ENCODE results near the gene UBXN7.
"Not testable (repeated sequence)": the region's sequence is repeated elsewhere in the genome, so short reads cannot be mapped to it uniquely, and the experiment has no call there.

The UBXN7 gene

DNA sequence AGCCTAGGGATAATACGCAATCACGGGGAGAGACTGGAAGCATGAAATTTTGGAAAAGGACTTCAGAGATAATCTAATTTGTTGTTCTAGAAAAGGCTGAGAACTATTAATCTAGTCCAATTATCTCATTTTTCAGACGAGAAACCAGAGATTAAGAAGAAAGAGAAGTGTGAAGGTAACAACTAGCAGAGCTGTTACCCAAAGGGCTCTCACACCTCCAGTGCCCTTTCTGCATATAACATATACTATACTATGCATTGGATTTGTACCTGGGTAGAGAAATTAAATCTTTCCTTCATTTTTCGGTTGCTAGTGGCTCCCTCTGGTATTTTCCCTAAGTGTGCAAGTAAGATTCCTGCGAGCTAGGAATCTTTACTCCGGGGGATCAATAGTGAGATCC is 80.7 kb downstream of the UBXN7 start:
- no peak for DNase-seq

DNA sequence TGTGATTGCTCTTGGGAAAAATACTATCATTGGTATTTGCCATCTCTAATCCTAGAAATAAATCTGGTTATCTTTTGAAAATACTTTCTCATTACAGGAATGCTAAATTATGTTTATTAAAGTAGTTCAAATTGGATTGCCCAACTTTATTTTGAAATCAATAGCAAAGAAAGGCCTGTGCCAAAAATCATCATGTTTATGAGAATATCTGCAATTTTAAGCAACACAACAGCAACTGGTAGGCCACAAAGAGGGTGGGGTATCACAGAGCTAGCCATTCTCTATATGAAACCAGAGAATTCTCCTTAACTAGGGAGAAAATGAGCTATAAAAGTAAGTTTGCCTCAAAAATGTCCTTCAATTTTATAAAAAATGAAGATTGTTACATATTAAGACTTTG is 82.2 kb downstream of the UBXN7 start:
- no peak for DNase-seq

DNA sequence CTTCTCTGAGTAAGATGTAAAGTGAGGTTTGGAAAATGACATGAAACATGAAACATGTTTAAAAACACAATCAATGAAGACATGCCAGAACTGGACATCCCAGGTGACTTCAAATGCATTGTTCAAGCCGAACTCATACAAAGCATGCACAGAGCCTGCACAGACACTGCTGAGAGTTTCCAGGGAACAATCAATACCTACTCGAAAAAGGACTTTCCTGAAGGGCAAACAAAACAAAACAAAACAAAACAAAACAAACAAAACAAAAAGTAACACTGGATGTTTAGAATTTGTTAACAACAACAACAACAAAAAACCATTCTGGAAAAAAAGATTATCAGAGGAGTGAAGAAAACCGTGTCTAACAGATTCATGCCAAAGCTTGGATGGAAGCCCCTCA is 83.5 kb downstream of the UBXN7 start:
- DNase-seq, result no peak

DNA sequence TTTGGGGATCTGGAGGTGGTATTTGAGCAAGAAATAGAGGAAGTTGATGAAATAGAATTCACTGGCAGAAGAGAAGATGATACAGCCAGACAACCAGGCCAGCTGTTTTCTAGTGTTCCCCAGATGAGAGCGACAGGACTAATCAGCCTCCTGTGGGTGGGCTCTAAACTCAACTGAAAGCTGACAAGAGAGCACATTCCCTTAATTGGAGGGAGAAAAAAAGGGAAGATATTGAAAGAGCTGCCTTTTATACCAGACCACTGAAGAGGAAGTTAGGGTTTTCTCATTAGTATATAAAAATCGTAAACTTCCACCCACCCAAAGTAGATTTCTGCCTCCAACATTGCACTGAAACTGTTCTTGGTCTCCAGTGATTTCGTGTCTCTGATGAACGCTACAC is 87.6 kb downstream of the UBXN7 start:
- DNase-seq, result no peak

DNA sequence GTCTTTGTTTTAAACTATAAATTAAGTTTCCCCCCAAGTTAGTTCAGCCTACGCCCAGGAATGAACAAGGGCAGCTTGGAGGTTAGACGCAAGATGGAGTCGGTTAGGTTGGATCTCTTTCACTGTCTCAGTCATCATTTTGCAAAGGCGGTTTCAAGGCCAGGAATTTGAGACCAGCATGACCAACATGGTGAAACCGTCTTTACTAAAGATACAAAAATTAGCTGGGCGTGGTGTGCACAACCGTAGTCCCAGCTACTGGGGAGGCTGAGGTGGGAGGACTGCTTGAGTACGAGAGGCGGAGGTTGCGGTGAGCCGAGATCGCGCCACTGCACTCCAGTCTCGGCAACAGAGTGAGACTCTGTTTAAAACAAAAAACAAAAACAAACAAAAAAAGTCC is 88.3 kb downstream of the UBXN7 start:
- not testable (repeated sequence) for DNase-seq

DNA sequence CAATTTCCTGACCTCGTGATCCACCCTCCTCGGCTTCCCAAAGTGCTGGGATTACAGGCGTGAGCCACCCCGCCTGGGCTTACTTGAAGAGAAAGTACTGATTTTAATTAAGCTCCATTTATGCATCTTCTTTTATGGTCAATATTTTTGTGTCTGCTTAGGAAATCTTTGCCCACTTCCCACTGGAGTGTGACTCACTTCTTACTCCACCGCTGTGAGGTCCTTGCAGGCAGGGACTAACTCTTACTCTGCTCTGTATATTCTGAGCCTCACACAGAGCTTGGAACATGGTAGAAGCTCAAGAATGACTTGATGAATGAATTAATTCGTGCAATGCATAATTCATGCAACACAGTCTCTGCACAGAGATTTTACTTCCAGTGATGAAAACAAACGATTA is 91.1 kb downstream of the UBXN7 start:
- no peak for DNase-seq

DNA sequence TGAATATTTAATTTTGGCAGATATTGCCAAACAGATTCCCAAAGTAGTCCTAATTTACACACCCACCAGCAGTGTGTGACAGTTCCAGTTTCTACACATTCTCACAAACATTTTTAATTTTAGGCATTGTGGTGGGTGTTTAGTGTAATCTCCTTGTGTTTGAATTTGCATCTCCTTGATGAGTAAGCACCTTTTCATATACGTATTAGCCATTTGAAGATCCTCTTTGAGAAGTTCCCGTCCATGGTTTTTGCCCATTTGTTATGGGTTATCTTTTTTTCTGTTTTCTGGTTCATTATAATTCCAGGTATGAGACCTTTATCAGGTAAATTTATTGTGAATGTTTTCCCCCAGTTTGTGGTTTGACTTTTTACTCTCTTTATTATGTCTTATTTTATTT is 91.8 kb downstream of the UBXN7 start:
- DNase-seq, result no peak

GRCh38 chr3:196339493-196340254 is 92.6 kb downstream of the UBXN7 start:
- no peak for DNase-seq

GRCh38 chr3:196339044-196339443 is 93.2 kb downstream of the UBXN7 start:
- DNase-seq, result no peak

DNA sequence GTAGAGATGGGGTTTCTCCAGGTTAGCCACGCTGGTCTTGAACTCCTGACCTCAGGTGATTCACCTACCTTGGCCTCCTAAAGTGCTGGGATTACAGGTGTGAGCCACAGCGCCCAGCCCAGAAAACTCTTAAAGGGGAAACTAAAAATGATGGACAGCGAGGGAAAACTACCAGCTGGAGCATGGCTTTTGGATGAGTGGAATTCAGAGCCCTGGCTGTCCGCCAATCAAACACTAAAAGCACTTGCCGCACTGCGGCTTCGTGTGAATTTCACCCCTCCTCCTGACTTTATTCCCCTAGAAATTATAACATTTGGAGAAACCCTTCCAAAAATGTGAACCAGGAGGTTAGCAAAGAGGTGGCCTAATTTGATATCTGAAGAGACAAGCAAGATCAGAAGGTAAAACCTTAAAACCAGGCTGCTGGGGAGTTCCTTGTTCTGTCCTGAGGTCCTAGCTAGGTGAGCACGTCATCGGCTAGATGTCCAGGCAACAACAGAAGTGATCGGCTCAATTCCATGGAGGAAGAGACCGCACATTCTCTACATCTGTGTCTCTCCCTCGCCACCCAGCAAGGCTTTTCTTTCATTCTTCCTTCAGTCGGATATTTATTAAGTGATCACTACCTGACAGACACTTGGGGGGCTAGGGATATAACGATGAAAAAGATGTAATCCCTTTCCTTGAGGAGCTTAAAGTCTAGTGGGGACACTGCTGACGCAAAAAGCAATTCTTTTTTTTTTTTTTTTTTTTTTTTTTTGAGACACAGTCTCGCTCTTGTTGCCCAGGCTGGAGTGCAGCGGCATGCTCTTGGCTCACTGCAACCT is 95.7 kb downstream of the UBXN7 start:
- DNase-seq, result no peak

DNA sequence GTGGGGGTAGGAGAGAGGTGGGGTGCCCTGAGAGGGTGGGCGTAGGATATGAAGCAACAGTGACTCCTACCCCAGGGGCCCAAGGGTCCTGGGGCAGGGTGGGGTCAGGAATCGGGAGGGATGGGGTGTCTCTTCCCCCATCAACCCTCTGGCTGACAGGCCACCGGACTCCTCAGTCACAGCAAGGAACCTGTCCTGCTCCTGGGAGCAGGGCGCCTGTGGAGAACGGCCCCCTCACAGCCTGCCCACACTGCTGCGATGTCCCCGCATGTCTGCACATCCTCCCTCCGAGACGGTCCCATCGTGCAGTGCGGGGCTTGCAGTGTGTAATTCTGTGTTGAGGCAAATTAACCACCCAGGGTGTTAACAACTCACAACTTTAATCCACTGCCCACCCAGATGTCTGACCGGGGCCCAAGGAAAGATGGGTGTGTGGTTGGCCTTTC is 96.7 kb downstream of the UBXN7 start:
- no peak for DNase-seq

DNA sequence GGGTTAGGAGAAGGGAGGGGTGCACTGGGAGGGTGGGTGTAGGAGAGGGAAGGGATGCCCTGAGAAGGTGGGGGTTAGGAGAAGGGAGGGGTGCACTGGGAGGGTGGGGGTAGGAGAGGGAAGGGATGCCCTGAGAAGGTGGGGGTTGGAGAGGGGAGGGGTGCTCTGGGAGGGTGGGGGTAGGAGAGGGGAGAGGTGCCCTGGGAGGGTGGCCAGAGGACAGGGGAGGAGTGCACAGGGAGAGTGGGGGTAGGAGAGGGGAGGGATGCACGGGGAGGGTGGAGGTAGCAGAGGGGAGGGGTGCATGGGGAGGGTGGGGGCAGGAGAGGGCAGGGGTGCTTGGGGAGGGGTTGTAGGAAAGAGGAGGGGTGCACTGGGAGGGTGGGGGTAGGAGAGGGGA is 97.2 kb downstream of the UBXN7 start:
- no peak for DNase-seq

DNA sequence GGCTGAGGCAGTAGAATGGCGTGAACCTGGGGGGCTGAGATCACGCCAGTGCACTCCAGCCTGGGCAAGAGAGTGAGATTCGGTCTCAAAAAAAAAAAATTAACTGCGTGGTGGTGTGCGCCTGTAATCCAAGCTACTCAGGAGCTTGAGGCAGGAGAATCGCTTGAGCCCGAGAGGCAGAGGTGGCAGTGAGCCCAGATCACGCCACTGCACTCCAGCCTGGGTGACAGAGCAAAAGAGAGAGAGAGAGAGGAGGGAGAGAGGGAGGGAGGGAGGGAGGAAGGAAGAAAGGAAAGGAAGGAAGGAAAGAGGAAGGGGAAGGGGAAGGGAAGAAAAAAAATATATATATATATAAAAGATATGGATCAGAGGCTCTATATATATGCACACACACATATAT is 100.1 kb downstream of the UBXN7 start:
- DNase-seq, result no peak

DNA sequence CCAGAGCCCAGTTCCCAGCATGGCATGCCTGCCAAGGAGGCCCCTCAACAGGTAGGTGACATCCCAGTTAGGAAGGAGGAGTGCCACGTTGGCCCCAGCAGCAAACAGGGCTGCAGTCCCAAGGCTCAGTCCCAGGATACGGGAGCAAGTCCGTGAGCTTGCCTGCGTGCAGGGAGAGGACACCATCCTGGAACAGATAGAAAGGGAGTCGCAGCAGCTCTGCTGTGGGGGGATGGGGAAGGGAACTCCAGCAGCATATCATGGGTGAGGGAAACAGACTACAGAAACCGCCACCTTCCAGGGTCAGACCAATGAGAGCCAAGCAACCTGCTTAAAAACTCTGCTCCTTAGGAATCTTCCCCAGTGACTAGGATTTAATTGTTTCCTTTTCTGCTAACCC is 104.8 kb downstream of the UBXN7 start:
- no peak for DNase-seq

DNA sequence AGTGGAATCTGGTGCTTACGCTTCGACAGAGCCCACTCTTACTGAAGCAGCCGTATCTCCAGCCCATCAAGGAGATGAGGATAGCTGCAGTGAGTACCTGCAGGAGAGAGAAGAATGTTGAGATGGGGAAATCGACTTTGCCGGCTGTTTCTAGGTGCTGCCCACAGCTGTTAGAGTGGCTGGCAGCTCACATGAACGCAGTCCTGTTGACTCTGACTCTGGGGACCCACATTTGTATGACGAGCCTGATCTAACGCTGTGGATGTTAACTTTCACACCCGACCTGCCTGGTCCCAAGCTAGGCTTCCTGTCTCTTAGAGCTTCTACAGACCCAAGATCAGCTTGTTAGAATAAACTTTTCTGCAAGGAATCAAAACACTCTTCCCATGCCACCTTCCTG is 105.3 kb downstream of the UBXN7 start:
- no peak for DNase-seq

GRCh38 chr3:196323691-196324090 is 108.5 kb downstream of the UBXN7 start:
- no peak for DNase-seq

DNA sequence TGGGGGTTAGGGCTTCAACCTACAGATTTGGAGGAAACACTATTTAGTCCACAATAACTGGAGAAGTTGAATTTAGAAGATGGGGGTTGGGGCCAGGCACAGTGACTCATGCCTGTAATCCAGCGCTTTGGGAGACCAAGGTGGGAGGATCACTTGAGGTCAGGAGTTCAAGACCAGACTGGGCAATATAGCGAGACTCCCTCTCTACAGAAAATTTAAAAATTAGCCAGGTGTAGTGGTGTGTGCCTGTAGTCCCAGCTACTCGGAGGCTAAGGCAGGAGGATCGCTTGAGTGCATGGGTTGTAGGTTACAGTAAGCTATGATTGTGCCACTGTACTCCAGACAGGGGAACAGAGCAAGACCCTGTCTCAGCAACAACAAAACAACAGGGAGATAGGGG is 109.2 kb downstream of the UBXN7 start:
- DNase-seq, result no peak

DNA sequence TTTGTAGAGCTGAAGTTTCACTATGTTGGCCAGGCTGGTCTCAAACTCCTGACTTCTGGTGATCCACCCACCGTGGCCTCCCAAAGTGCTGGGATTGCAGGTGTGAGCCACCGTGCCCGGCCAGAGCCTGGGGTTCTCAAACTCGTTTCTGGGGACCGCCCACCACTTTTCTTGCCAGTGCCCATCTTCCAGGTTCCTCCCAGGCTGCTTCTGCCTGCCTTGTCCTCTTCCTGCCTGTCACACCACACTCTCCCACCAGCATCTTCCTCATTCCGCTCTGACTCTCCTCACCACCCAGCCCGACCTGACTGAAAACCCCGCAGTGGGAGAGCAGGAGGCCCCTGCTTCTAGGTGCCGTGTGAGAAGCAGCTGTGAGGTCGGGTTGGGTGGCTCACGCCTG is 111.1 kb downstream of the UBXN7 start:
- no peak for DNase-seq

DNA sequence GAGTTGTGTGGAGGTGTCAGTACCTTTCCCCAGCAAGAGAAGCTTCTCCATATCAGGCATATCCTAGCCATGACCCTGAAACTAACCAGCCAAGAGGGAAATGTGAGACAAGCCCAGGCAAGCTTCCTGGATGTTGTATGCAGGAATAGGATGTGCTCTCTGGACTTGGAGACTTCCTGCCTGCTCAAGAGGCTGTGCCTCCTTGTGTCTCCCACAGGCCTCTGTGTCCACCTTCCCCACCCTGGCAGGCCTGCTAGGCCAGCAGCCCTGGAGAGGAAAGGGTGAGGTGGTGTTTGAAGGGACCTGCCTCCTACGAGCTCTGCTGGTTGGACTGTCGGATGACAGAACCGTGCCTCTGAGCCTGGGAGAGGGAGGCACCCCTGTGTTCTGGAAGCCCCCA is 112.1 kb downstream of the UBXN7 start:
- DNase-seq, result no peak

GRCh38 chr3:196317687-196318467 is 114.3 kb downstream of the UBXN7 start, which contains the start of gene DYNLT2B:
DYNLT2B (minus strand) TSS chr3:196318240; CDS start chr3:196318152, 88 bp downstream.
- peak; percentile 86 for DNase-seq

DNA sequence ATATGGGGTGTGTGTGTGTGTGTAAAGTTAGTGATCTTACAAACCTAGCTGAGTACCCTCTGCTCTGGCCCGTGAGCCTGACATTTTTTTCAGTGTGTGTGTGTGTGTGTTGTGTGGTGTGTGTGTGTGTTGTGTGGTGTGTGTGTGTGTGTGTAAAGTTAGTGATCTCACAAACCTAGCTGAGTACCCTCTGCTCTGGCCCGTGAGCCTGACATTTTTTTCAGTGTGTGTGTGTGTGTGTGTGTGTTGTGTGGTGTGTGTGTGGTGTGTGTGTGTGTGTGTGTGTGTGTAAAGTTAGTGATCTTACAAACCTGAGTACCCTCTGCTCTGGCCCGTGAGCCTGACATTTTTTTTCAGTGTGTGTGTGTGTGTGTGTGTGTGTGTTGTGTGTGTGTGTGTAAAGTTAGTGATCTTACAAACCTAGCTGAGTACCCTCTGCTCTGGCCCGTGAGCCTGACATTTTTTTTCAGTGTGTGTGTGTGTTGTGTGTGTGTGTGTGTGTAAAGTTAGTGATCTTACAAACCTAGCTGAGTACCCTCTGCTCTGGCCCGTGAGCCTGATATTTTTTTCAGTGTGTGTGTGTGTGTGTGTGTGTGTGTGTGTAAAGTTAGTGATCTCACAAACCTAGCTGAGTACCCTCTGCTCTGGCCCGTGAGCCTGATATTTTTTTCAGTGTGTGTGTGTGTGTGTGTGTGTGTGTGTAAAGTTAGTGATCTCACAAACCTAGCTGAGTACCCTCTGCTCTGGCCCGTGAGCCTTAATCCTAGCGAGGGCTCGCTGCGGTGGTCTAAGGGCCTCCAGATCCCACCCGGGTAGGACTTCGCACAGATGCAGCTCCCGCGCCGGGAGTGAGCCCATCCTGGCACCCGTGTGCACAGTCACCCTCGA is 115.2 kb downstream of the UBXN7 start:
- not testable (repeated sequence) for DNase-seq

GRCh38 chr3:196315821-196316220 is 116.4 kb downstream of the UBXN7 start:
- no peak for DNase-seq

All from stimulated activated CD4-positive, alpha-beta T cell treated with anti-CD3 and anti-CD28 coated beads, Interleukin-1b, Interleukin-23, amount 100 ng/mL, for 48 hours (primary cell).